ENCODE data around the gene CDO1.

CDO1 gene

DNA sequence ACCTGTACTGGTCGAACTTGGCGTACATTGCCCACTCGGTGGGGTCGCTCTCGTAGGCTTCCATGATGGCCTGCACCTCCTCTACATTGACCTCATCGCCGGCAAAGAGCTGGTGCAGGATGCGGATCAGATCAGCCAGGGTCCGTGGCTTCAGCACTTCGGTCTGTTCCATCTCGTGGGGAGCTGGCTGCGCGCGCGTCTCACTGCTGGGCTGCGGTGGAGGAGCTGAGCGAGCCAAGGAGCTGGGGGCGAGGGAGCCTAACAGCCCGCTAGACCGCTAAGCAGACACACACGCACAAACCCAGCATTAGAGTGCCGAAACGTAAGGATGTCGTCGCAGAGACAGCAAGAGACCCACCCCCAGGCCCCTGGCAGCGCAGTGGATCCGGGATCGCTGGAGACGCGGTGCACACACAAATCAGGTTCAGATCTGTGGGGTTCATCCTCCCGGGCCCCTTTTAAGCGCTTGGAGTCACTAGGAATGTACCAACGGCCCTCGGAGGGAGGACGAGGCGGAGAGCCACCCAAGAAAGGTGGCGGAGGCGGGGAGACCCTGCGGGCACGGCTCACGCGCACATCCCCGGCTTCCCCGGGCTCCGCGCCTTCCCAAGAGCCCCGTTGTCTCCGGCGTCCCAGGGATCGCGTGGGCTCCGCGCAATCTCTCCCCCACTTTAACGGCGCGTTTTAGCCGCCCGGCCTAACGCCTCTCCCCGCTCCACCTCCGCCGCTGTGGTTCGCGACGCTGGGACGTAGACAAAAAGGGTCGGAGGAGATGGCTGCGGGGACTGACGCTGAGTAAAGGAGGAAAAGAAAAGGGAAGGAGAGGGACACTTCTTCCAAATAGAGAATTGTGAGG, at the start of gene CDO1:
TSS of gene CDO1 (minus strand) at position 434 of the 856 bp plus-strand sequence. CDS start at position 172, 262 bp downstream.
- DNase-seq, result no peak

DNA sequence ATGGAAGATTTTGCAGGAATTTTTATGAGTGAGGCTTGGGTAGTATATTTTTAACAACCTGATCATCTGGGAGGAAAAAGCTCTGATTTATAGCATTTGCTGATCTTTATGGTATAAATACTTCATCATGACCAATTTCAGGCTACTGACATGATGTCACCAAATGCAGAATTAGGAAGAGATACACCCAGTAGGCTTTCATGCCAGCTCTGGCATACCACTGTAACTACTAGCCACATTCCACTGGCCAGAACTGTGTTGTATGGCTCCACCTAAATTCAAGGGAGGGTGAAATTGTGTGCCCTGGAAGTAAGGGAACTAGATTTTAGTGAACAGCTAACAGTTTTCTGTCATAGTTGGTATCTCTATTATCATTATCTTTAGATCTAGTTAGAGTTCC, 42.9 kb upstream of the CDO1 start:
- no peak for DNase-seq

DNA sequence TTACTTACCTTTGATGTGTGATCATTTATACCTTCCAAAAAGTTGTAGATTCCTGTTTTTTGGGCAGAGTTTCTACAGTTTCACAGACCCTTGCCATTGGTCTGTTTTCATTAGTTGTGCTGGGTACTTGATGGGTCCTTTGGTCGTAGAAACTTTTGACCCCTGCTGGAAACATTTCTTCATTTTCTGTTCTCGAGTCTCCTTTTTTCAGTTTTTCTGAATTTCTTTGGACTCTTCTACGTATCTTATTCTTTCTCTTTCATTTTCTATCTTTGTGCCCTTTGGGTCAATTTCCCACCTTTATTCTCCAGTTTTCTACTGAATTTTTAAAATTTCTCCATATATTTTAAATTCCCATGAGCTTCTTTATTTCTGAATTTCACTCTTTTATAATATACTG, 41.9 kb upstream of the CDO1 start:
- DNase-seq, result no peak

DNA sequence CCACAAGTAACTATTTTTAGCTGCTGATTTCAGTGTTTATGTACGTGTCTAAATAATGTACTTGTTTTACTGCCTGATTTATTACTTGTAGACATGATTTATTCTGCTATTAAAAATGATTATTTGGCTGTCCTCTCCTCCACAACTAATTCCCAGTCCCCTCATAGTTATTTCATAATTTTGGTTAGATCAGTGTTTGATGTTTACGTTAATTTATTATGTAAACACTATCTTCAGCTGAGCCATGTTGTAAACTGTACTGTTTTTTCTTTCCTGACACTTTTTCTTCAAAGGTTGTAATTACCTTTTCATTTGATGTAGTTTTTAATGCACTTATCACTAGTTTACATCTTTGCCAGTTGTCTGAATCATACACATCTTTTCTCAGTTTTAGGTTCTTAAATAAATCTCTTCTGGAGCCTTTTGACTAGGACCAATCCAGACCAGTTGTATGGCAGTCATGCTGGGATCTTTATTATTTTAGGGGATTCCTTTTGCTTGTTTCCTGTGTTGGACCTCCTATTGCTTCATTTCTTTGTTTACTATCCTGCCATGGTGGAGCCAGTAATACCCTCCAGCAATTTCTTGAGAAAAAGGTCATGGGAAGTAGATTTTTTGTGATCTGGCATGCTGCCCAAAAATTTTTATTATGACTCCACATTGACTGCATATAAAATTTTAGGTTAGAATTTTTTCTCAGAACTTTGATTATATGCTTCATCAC, 41.3 kb upstream of the CDO1 start:
- no peak for DNase-seq

DNA sequence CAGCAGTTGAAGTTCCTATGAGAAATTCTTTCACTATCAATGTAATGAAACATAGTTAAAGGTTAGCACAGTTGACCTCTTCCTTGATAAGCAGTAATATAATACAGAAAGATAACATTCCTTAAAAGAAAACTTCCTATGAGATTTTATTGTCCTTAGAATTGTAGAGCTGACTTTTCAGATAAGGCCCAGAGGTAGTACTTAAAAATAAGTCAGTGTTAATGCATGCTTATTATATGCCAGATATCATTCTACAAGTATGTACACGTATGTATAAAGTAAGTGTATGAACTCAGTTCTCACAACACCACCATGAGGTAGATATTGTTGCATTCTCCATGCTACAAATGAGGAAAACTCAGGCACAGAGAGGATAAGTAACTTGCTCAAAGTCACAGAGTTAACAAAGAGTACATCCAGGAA, 40.6 kb upstream of the CDO1 start:
- DNase-seq, result no peak

DNA sequence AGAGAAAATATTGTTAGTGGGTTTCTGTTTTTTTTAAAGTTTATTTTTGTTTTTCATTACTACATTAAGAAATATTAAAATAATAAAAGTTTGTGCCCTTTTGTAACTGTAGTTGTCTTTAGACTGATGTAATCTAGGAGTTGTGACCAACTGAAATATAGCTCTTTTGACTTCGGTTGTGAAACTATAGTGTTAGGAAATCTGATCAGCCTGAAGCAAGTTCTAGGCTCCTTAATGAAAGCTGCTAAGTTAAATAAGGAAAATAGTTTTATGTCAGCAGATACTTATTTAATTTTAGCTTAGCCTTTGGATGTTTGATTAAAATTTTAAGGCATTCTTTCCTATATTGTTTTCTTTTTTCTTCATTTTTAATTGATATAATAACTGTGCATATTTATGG, 39.5 kb upstream of the CDO1 start:
- no peak for DNase-seq

DNA sequence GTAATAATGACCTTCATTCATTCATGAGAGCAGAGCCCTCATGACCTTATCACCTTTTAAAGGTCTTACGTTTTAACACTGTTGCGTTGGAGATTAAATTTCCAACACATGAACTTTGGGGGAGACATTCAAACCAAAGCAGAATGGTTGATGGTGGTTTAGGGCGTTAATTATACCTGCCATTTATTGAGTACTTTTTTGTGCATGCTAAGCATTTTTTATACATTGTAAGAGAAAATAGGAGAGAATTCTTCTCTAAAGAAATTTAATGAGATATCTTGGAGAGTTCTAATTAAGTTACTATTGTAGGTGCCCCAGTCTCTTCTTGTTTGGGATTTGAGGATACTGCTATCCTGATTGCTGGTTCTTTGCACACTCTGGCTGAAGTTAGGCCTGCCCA, 37.7 kb upstream of the CDO1 start:
- no peak for DNase-seq

DNA sequence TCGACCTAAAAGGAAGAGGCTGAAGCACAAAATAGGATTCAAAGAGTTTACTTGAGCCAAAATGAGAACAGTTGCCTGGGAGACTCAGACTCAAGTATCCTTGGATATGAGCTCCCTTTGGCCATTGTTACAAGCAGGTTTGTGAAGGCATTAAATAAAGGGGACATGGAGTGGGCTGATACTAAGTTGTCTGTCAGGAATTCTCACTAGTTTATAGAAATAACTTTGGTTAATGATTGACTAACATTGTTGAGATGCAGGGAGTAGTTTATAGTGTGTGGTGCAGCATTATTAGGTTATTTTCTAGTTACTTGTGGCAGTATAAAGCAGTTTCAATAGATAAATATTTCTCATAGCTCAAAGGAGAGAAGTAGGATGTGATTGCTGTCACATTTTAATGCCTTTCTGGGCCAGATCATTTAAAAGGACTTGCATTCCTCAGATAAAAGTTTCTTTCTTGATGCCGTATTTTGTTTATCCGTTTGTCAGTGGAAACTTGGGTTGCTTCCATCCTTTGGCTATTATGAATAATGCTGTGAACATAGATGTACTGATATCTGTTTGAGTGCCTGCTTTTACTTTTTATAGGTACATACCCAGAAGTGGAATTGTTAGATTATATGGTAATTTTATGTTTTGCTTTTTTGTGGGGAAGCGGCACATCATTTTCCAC, 34.4 kb upstream of the CDO1 start:
- no peak for DNase-seq

DNA sequence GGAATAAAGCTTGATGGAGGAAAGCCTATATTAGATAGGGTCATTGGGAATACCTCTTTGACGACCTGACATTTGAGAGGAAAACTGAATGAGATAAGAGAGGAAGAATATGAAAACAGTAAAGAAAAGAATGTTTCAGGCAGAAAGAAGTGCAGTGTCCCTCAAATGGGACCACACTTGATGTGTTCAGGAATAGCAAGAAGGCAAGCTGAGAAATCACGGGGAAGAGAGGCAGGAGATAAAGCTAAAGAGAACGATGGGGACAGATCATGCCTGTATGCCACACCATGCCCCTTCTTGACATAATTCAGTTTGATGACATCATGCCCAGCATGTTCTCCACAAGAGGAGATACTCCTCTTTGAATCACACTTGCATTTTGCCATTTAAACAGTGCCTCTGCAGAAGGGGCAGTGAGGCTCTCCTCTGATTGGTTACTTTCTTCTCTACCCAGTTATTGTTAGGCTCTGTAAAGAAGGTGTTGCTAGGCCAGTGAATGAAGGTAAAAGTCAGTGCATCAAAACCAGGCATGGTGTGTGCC, 32.9 kb upstream of the CDO1 start:
- no peak for DNase-seq

DNA sequence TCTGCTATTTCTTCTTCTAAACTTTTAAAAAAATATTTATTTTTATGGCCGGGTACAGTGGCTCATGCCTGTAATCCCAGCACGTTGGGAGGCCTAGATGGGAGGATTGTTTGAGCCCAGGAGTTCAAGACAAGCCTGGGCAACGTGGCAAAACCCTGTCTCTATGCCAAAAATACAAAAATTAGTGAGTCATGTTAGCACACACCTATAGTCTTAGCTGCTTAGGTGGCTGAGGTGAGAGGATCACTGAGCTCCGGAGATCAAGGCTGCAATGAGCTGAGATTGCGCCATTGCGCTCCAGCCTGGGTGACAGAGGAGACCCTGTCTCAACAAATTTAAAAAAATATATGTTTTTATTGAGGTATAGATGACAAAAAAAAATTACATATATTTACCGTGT, 30.8 kb upstream of the CDO1 start:
- no peak for DNase-seq

DNA sequence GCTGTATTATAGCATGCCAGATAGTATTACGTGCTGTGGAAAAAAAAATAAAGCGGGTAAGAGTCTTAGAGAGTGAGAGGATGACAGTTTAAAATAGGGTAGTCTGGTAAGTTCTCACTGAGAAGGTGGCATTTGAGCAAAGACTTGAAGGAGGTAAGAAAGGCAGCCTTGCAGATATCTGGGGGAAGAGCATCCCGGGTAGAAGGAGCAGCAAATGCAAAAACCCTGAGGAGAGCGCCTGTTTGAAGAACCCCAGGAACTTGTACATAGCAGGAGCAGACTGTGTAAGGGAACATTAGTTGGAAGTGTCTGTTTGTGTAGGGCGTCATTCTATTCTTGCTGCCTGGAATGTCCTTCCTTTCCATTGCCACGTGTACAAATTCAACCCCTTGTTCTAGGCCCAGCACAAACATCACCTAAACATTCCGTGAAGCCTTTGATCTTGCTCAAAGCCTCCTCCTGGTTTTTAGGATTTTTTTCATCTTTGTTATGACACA, 27.9 kb upstream of the CDO1 start:
- DNase-seq, result no peak

DNA sequence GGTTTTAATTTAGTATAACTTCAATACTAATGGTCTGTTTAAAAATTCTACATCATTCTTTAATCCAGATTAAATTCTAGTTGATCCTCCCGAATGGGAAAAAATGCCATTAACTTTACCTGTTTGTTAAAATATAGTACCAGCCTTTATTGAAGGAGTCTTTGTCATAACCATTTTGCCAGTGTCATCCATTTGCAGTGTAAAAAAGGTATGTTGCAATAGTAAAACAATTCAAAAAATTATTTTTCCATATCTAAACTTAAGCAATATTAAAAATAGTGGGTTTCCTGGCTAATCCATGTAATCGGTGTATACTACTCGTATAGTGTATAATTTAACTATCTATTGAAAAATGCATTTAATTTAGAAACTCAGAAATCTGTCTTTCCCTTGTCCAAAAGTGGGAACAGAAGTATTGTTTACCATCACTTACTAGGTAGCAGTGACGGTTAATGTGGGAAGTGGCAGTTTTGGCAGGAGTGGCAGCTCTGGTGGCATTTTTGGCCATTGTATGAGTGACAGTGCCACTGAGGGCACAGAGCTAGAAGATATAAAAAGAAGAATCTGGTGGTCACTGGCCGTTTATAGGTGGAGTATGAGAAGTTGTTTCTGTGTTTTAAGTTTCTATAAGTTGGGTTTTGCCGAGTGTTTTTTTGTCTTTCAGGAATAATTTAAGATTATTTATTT, 27.1 kb upstream of the CDO1 start:
- DNase-seq, result no peak

DNA sequence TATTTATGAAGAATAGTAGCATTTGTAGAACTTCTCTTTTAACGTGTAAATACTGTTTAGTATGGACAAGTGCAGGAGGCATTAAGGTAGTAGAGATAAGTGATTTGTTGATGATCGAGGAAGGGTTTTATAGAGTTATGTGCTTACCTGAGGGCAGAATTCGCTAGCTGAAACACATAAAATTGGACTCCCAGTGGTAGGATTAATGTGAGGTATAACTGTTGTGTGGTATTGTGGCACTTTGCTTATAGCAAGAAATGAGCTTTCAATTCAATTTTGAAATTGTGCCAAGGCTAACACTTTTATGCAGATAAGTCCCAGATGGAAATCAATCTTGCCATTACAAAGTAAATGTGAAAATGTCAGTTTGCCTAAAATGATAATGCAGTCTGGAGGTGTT, 26.5 kb upstream of the CDO1 start:
- DNase-seq, result no peak

DNA sequence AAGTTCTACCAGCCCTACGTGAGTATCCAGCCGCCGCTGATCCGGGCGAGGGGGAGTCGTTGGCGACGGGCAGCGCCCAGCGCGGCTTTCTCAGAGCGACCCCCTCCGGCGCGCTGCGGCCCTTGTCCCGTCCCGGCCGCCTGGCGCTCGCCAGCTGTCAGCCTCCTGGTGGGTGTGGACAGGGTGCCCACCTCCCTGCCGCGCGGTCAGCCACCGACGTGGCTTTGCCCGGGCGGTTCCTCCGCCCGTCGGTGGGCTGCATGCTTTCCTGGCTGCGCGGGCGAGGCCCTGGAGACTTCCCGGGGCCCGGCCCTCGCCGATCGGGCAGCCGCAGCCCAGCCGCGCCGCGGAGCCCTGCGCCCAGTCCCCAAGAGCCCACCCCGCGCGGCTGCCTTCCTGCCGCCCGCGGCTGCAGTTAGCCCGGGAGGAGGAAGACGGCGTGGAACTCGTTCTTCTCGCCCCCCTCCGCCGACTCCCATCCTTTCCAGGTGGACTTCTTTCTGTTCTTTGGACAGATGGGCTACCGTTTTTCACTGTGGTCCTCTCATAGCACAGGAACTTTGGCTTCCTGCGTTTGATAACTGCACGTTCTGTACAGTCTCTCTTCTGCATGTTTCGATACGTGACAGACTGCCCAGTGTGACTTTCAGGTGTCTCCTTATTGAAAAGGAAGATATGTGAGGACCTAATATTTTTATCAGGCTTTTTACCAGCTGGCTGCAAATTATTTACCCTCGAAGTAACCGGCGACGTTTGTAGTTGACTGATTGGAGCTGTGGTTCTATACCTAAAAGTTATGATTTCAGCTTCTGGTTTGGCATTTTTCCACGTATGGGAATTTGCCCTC, 25.9 kb upstream of the CDO1 start:
- no peak for DNase-seq

DNA sequence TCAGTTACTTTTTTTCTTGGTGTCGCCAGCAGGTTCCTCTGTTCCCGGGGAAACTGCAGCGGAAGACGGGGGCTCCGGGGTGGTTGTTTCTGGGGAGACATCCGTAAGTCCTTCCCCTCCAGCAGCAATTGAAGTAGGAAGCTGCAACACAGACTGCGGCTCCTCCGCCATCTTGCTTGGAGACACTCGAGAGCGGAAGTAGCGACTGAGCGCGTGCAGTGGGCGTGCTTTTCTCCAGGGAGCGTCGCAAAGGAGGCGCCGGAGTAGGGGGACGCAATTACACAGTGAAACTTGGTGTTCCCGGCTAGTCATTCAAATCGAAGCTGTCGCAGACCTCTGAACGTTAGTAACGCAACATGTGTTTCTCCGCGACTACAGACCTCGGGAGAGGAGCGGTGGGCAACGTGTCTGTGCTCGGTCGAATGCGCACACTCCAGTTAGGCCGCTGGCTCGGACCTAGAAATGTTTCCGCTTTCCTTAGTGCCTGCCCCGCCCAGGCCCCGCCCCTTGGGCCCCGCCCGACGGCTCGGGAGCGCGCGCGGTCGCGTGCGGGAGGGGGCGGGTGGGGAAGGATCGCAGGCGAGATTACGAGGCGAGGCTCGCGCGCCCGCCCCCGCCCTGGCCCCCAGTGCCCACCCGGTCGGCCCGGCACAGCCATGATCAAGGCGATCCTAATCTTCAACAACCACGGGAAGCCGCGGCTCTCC, 25.1 kb upstream of the CDO1 start, which contains the start of the genes AP3S1 and ATG12:
TSS of gene AP3S1 (plus strand) at position 554 of the 707 bp plus-strand sequence. CDS start at position 657, 103 bp downstream.
TSS of gene ATG12 (minus strand) at position 184 of the 707 bp plus-strand sequence. CDS start at position 171, 13 bp downstream.
- DNase-seq, result peak; percentile 32

DNA sequence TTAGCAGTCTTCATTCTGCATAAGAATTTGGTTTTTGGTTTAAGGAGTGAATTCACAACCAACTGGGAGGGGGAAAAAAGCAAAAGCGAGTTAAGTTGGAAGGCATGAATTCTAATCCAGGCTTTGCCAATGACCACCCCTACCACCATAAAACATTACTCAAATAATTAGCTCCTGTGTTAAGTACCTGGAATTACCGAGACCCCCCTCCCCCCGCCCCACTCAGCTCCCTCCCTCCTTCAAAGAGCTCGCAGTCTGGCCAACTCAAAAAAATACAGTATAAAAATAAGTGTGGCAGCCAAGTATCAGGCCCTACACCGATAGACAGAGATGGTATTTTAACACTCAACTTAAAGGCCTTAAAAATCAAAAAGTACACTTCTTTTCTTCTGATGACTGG, 24.4 kb upstream of the CDO1 start:
- no peak for DNase-seq

DNA sequence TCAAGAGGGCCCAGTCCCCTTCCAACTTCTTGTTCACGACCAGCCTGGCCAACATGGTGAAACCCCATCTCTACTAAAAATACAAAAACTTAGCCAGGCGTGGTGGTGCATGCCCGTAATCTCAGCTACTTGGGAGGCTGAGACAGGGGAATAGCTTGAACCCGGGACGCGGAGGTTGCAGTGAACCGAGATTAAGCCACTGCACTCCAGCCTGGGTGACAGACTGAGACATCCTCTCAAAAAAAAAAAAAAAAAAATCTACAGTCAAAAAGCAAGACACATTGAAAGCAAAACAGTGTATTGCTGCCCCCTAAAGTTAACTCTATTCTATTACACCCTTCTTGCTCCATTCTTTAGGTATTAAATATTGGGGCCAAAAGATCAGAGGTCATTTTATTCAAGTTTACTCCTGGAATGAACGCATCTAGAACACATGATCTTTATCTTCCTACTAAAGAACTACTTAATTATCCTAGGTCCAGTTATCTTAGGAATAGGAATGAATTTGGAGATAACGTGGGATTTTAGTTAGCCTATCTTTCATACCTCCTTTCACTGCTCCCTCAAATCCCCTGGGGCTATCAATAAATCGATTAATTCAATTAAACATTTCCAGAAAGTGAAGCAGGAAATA, 22.5 kb upstream of the CDO1 start:
- no peak for DNase-seq

DNA sequence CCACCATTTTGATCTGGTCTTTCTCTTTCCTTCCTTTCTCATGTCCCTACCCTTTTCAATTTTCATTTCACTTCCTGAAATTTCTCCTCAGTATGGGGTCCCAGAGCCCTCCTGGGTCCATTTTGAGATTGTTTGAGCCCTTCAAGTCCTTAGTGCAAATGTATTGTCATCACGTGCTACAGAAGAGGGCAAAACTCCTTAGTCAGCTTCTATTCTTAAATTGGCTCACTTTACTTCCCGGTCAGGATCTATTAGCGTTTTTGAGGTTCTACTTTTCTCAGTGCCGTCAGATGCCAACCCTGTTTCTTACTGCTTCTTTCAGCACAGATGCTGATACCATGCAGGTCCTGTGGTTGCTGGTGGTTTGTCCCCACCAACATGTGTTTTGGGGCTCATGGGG, 19.0 kb upstream of the CDO1 start:
- no peak for DNase-seq

DNA sequence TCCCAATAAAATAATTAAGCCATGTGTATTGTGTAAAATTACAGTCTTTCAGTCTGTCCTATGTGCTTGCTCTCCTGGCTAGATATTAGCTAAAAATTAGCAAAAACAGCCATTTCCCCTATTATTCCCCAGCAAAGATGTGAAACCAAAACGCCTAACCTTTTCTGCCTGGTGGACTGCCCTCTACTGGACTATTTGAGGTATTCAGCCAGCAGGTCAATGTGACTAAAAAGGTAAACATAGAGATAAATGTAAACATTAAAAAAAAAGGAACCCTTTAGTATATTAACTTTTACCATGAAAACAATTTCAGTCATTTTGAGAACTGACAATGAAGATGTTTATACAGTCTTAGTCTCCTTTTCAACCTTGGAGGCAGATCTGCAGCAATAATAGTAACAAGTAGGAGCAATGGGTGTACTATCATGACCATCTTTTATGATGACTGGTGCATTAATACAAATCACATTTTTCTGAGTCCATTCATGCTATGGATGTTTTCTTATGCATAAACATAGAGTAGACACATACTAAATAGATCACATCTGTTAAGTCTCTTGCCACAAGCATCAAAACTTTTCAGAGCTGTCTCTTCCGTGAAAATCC, 14.8 kb upstream of the CDO1 start:
- no peak for DNase-seq

DNA sequence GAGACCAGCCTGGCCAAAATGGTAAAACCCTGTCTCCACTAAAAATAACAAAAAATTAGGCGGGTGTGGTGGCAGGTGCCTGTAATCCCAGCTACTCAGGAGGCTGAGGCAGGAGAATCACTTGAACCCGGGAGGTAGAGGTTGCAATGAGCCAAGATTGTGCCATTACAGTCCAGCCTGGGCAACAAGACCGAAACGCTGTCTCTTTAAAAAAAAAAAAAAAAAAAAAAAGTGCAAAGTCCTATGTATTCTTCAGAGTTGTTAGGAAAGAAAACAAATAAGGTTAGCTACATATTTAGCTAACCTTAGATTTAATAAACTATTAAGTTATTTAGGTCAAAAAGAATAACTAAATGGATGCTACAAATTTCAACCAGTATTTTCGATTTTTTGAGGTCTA, 13.5 kb upstream of the CDO1 start:
- DNase-seq, result no peak
